GM12891 (cell line): ENCODE measurements around the gene ATXN7L2.
A peak's percentile ranks its signal among the peaks of the same experiment; 100 is the strongest.

ENCODE experiments used
- DNase-seq: peaks from one replicate; pipeline ENCODE4 v3.0.0; 2011; ENCODE audit warnings: low spot score; ENCODE audit not compliant: insufficient read length
- FAIRE-seq: peaks from 2 replicates; lab custom pipeline; 2011; peaks lifted over from hg19 to GRCh38; lab: Jason Lieb, UNC
- PAX5 ChIP-seq: IDR thresholded peaks from 2 replicates; pipeline ENCODE4 v1.6.1; 2011; ENCODE audit warnings: low read length, moderate library complexity, mild to moderate bottlenecking; ENCODE audit not compliant: insufficient read depth, severe bottlenecking
- POLR2A ChIP-seq: IDR thresholded peaks from 2 replicates; pipeline ENCODE4 v1.6.1; 2011; ENCODE audit warnings: low read depth, low read length, control low read depth
- POLR2AphosphoS5 ChIP-seq: IDR thresholded peaks from 2 replicates; pipeline ENCODE4 v1.6.1; 2011; ENCODE audit warnings: low read depth, low read length, control low read depth
- POU2F2 ChIP-seq: IDR thresholded peaks from 2 replicates; pipeline ENCODE4 v1.6.1; 2011; ENCODE audit warnings: low read depth, mild to moderate bottlenecking, control low read depth, low read length, moderate library complexity
- SPI1 ChIP-seq: IDR thresholded peaks from 2 replicates; pipeline ENCODE4 v1.6.1; 2011; ENCODE audit warnings: low read depth, low read length, control low read depth
- TAF1 ChIP-seq: IDR thresholded peaks from 2 replicates; pipeline ENCODE4 v1.6.1; 2011; ENCODE audit warnings: low read depth, low read length, control low read depth

ATXN7L2 gene

GRCh38 chr1:109475261-109475660 lies 8.4 kb upstream of the ATXN7L2 start:
- DNase-seq (no peak), FAIRE-seq (no peak)
- TF ChIP-seq TAF1 (no peak), SPI1 (no peak), POLR2A (no peak), POU2F2 (no peak), POLR2AphosphoS5 (no peak), PAX5 (no peak)

- FAIRE-seq (no peak), DNase-seq (no peak)
- TF ChIP-seq SPI1 (no peak), POU2F2 (no peak), POLR2AphosphoS5 (no peak), PAX5 (no peak), POLR2A (no peak), TAF1 (no peak)
These were observed 6.9 kb upstream of the ATXN7L2 start for GRCh38 chr1:109476825-109477224.

- no peak for FAIRE-seq
- DNase-seq, result no peak
- TF ChIP-seq POU2F2, result no peak
- TF ChIP-seq POLR2A, result no peak
- no peak for TF ChIP-seq TAF1
These were observed 5.9 kb upstream of the ATXN7L2 start for GRCh38 chr1:109477821-109478220.

GRCh38 chr1:109478806-109479205 lies 4.9 kb upstream of the ATXN7L2 start:
- FAIRE-seq (no peak), DNase-seq (no peak)
- TF ChIP-seq TAF1, result no peak
- no peak for TF ChIP-seq POU2F2
- TF ChIP-seq PAX5, result no peak
- no peak for TF ChIP-seq POLR2AphosphoS5
- no peak for TF ChIP-seq SPI1
- TF ChIP-seq POLR2A, result no peak

- FAIRE-seq, result no peak
These were observed 4.4 kb upstream of the ATXN7L2 start for GRCh38 chr1:109479311-109479710.

GRCh38 chr1:109479901-109480300 lies 3.8 kb upstream of the ATXN7L2 start:
- no peak for TF ChIP-seq POLR2A
- no peak for DNase-seq
- no peak for FAIRE-seq

More at GRCh38 chr1:109479311-109479710, 4.4 kb upstream of the ATXN7L2 start:
- no peak for DNase-seq
- TF ChIP-seq POLR2A (no peak), POU2F2 (no peak), SPI1 (no peak), TAF1 (no peak)

- DNase-seq, result no peak
- no peak for FAIRE-seq
- TF ChIP-seq SPI1 (no peak), TAF1 (no peak), PAX5 (no peak), POLR2AphosphoS5 (no peak), POU2F2 (no peak), POLR2A (no peak)
These were observed 2.1 kb upstream of the ATXN7L2 start for GRCh38 chr1:109481646-109482045.

GRCh38 chr1:109482242-109482641 lies 1.5 kb upstream of the ATXN7L2 start:
- DNase-seq, result no peak
- no peak for TF ChIP-seq POLR2AphosphoS5
- no peak for TF ChIP-seq SPI1
- no peak for TF ChIP-seq TAF1
- TF ChIP-seq PAX5, result no peak
- no peak for TF ChIP-seq POU2F2
- TF ChIP-seq POLR2A, result no peak
- no peak for FAIRE-seq

- TF ChIP-seq TAF1 (no peak), POLR2AphosphoS5 (no peak), SPI1 (no peak), POU2F2 (no peak), PAX5 (no peak), POLR2A (no peak)
- FAIRE-seq, result peak; percentile 48
- DNase-seq, result no peak
These were observed 674 bp upstream of the ATXN7L2 start for GRCh38 chr1:109482791-109483671.

GRCh38 chr1:109484519-109484975 lies 842 bp downstream of the ATXN7L2 start:
- FAIRE-seq, result no peak
- DNase-seq, result no peak

GRCh38 chr1:109485001-109485400 lies 1.3 kb downstream of the ATXN7L2 start:
- no peak for TF ChIP-seq TAF1
- TF ChIP-seq POU2F2, result no peak
- TF ChIP-seq SPI1, result no peak
- no peak for TF ChIP-seq PAX5
- no peak for TF ChIP-seq POLR2A
- no peak for TF ChIP-seq POLR2AphosphoS5
- DNase-seq (no peak), FAIRE-seq (no peak)

More at GRCh38 chr1:109484519-109484975, 842 bp downstream of the ATXN7L2 start:
- TF ChIP-seq SPI1 (no peak), POLR2A (no peak)
